ENCODE measurements around the gene NTM. TPM values are rescaled to one million over a fixed set of nuclear protein-coding genes. Genes with fewer than 3 reads are reported as not detected.

The NTM gene
- total and polyA plus RNA-seq, 12 donors, result 0.43 to 3.0 (median 1.3) TPM

GRCh38 chr11:131597890-131598289, 227.5 kb downstream of the NTM start:
- Histone ChIP-seq H3K4me3 (no peak overlapping the region), H3K36me3 (no peaks in the 10 kb centered on the region), H3K27me3 (peaks cover 0 to 30% (median 8%) of the 10 kb centered on the region in 7 donors), H3K9me3 (no peaks in the 10 kb centered on the region), H3K27ac (no peak overlapping the region), H3K4me1 (no peaks in the 10 kb centered on the region)
- 38 to 82% methylated on average over 2 of the region's 2 CpGs for WGBS, 2 donors
- DNase-seq, result no peak
- intact Hi-C loops (cut with DNase I), result no loop called here
- no peak for ATAC-seq
- TF ChIP-seq CTCF (IDR thresholded peaks at IDR 0.05), result no peak

DNA sequence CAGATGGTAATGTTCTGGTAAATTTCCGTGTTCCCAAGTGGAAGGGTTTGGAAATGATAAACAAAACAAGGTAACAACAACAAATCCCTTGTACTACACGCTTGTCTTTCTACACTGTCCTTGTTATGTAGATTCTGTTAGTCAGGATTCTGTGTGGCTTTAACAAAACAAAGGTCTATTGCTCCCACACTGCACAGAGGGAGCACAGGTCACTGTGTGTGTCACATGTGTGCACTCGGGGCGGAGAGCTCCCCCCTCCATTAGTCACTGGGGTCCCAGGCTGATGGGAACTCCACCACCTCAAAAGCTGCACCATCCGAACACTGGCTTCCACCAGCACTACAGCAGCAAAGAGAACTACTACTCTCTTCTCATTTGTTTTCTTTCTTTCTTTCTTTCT, 227.9 kb downstream of the NTM start:
- no peaks in the 10 kb centered on the region for H3K36me3 ChIP-seq
- DNase-seq (no peak), ATAC-seq (no peak)
- no peaks in the 10 kb centered on the region for H3K9me3 ChIP-seq
- WGBS, 2 donors, result 64 to 71% methylated on average over 5 of the region's 5 CpGs
- H3K27ac ChIP-seq, result no peak overlapping the region
- no peak for TF ChIP-seq CTCF (IDR thresholded peaks at IDR 0.05)
- intact Hi-C loops (cut with DNase I), result no loop called here
- no peak overlapping the region for H3K4me3 ChIP-seq
- H3K27me3 ChIP-seq, result peaks cover 0 to 26% (median 8%) of the 10 kb centered on the region in 7 donors
- H3K4me1 ChIP-seq, result no peaks in the 10 kb centered on the region

GRCh38 chr11:131599285-131599684, 228.9 kb downstream of the NTM start:
- H3K4me3 ChIP-seq, result no peak overlapping the region
- no peaks in the 10 kb centered on the region for H3K4me1 ChIP-seq
- H3K27me3 ChIP-seq, result peaks cover 0 to 26% (median 8%) of the 10 kb centered on the region in 7 donors
- H3K9me3 ChIP-seq, result peaks cover 0 to 4% (median 0%) of the 10 kb centered on the region in 11 donors
- ATAC-seq, result no peak
- no peak for TF ChIP-seq CTCF (IDR thresholded peaks at IDR 0.05)
- H3K27ac ChIP-seq, result no peak overlapping the region
- 76 to 87% methylated on average over 8 of the region's 8 CpGs for WGBS, 2 donors
- intact Hi-C loops (cut with DNase I), result no loop called here
- H3K36me3 ChIP-seq, result no peaks in the 10 kb centered on the region
- no peak for DNase-seq

DNA sequence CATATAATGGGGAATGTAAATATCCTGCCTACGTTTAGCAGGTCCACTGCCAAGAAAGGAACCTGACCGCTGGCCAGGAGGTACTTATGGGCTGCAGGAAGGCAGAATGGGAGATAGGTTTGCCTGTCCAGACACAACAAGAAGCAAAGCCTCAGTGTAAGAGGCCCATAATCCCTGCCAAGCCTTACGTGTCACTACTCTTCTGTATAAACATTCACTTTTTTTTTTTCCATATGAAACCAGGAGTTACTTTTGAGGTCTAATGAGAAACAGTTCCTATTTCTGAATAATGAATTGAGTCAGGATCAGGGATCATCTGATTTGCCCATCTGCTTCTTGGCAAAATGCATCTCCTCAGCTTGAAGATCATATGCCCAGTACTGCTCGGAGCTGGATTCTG, 230.2 kb downstream of the NTM start:
- H3K9me3 ChIP-seq, result peaks cover 0 to 9% (median 0%) of the 10 kb centered on the region in 11 donors
- H3K27me3 ChIP-seq, result peaks cover 0 to 19% (median under 1%) of the 10 kb centered on the region in 7 donors
- H3K4me1 ChIP-seq, result no peaks in the 10 kb centered on the region
- H3K36me3 ChIP-seq, result no peaks in the 10 kb centered on the region
- H3K4me3 ChIP-seq, result no peak overlapping the region
- WGBS, 2 donors, result 53 to 54% methylated on average over 4 of the region's 4 CpGs
- intact Hi-C loops (cut with DNase I), result no loop called here
- no peak for ATAC-seq
- H3K27ac ChIP-seq, result no peak overlapping the region
- TF ChIP-seq CTCF (IDR thresholded peaks at IDR 0.05), result no peak
- DNase-seq, result no peak
